HUDEP-2 (cell line): ENCODE results near the gene MLYCD.

Experiments used
- DNase-seq, 76 experiments: peaks; one replicate each; lab custom pipeline; 2025; ENCODE audit not compliant: unreplicated experiment in 76 of 76; lab: John Stamatoyannopoulos, UW

MLYCD gene

DNA sequence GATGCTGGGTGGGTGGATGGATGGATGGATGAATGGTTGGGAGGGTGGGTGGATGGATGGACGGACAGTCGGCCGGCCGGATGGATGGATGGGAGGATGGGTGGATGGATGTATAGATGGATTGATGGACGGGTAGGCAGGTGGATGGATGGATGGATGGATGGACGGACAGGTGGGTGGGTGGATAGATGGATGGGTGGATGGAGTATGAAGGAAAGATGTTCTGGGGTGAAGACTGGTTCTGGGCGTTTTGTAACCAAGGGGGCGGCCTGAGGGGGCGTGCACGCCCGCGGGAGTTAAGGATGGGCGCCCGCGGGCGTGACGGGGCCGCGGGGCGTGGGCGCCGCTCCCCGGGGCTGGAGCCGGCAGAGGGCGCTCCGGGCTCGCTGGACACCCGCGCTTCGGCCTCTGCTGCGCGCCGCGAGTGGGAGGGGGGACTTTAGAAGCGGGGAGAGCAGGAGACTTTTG lies 69.0 kb downstream of the MLYCD start, which contains the start of gene NECAB2:
NECAB2 (plus strand) TSS at position 407 of the 468 bp plus-strand sequence. CDS start 405 bp downstream, outside the sequence.
- peak in 9 of 76 experiments; percentile 3 to 26 (median 8) for DNase-seq

DNA sequence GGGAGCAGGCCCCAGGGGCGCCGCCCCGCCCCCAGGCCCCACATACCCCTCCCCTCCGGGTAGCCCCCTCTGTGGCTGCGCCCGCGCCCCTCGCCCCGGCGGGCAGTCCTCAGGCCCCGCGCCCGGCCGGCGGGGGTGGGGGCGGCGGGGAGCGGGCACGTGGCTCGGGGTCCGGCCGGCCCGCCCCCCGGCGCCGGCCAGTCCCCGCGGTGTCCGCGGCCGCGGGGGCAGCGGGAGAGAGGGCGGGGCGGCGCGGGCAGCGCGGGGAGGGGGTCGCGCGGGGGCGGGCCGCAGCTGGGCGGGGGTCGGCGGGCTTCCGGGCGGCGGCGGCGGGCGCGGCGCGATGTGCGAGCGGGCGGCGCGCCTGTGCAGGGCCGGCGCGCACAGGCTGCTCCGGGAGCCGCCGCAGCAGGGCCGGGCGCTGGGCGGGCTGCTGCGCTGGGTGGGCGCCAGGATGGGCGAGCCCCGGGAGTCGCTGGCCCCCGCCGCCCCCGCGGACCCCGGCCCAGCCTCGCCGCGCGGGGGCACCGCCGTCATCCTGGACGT lies 69.5 kb downstream of the MLYCD start:
- no peak for DNase-seq

GRCh38 chr16:83968891-83969649 lies 70.2 kb downstream of the MLYCD start:
- no peak for DNase-seq

DNA sequence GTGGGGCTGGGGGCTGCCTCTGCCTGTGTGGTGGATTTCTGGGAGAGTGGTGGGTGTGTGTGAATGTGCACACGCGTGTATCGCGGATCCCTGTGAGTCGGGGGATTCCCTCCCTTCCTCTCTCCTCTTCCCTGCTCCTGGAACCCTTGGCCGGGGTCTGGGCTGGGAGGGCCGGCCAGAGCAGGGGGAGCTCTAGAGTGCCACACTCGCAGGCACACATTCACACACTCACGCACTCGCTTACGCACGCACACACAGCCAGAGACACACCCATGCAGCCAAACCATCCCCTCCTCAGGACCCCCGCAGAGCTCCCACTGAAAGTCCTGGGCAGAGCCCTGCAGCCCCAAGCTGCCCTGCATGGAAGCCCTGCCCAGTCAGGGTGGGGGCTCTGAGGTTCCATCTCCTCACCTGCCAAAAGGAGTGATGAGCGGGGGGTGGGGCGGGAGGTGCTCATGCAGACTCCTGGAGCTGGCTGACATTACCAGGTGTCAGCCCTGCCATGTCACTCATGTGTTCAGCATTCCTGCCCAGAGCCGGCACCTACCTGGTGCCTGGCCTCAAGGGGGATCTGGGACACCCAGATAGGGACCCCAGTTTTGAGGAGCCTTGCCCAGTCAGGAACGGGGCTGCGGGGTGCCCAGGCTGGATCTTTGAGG lies 71.0 kb downstream of the MLYCD start:
- no peak for DNase-seq

DNA sequence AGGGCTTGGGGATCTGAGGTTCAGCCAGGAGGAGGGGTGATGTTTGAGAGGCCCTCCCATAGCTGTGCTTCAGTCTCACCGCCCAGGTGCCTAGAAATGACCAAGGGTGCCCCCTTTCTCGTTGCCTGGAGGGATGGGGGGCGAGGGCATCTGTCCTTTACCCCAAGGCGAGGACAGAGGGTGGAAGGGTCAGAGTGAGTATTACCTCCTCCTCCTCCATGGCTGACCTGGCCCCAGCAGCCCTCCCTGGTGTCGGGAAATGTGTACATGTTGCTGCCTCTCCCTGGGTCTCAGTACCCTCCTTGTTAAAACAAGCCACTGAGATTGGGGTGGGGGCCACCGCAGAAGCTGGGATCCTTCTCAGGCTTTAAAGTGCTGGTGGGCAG lies 71.5 kb downstream of the MLYCD start:
- no peak for DNase-seq

GRCh38 chr16:83971165-83972130 lies 72.5 kb downstream of the MLYCD start:
- DNase-seq: no peak

- no peak for DNase-seq
These were observed 73.5 kb downstream of the MLYCD start for GRCh38 chr16:83972256-83973008.

GRCh38 chr16:83973077-83973476 lies 74.2 kb downstream of the MLYCD start:
- no peak for DNase-seq

GRCh38 chr16:83973581-83974385 lies 74.9 kb downstream of the MLYCD start:
- no peak for DNase-seq

DNA sequence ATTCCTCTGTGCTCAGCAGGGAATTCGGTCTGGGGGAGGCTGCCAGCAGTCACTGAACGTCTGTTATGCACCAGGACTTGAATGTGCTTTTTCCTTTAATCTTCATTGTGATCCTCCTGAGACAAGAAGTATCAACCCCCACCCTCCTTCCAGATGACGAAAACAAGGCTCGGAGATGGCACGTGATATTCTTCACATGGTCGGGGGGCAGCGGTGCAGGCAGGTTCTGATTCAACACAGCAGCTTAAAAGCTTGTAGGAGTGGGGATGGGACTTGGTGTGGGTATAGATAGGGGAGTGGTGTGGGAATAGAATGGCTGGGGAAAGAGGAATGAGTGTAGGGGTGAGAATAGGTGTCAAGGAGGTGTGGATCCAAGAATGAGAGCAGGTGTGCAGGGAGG lies 75.6 kb downstream of the MLYCD start:
- no peak for DNase-seq

DNA sequence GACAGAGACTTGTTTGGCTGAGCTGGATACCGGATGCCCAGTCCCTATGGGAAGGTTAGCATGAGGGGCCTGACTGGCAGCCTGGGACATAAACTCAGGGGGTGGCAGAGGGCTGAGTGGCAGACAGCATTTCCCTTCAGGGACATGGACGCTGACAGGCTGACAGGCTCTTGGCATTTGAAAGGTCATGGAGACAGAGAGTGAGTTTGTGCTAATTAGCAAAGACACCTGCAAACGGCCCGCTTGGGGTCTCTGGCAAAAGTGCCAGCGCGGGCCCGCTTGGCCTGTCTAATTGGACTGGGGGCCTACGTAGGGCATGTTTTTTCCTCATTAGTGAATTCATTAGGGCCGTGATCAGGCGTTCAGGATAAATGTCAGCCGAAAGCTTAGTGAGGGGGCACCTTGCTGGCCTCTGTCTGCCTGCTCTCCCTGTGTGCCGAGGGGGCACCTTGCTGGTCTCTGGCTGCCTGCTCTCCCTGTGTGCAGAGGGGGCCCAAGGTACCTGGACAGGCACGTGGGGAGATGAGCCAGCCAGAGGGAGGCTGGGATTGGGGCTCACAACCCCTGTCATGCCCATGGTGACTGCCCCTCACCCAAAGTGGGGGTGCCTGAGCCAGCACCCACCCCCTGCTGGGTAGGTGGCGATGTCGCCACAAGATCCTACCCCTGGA lies 76.8 kb downstream of the MLYCD start:
- no peak for DNase-seq
